NCI-H1417 (cell line): ENCODE results near the gene ZNF600.
"Not testable (repeated sequence)": the region's sequence is repeated elsewhere in the genome, so short reads cannot be mapped to it uniquely, and the experiment has no call there.

Experiments used
- DNase-seq, 3 experiments: peaks; one replicate each; lab custom pipeline; 2025; lab: John Stamatoyannopoulos, UW

ZNF600 gene

GRCh38 chr19:52786464-52787354, at the start of gene ZNF600:
TSS of gene ZNF600 (minus strand) at chr19:52786791. CDS start at chr19:52778888, 7,903 bp downstream.
- DNase-seq, result peak; percentile 77 to 82 (median 79)

- not testable (repeated sequence) for DNase-seq
Measured at GRCh38 chr19:52834289-52834688, 47.7 kb upstream of the ZNF600 start.

GRCh38 chr19:52833541-52833940, 47.0 kb upstream of the ZNF600 start:
- DNase-seq, result not testable (repeated sequence)

- DNase-seq, result not testable (repeated sequence)
Measured at GRCh38 chr19:52829866-52830265, 43.3 kb upstream of the ZNF600 start.

DNA sequence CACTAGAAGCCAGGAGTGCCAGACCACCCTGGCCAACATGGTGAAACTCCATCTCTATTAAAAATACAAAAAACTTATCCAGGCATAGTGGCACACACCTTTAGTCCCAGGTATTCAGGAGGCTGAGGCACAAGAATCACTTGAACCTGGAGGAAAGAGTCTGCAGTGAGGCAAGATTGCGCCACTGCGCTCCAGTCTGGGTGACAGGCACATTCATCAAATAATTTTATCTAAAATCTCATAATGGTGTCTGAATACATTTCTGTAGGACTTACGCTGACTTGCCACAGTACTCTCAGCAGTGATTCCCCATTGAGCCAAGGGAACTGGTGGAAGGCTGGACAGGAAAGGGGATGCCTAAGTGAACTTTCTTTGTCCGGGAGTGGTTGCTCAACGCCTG, 39.2 kb upstream of the ZNF600 start:
- DNase-seq, result no peak

GRCh38 chr19:52823676-52824075, 37.1 kb upstream of the ZNF600 start:
- no peak for DNase-seq

DNA sequence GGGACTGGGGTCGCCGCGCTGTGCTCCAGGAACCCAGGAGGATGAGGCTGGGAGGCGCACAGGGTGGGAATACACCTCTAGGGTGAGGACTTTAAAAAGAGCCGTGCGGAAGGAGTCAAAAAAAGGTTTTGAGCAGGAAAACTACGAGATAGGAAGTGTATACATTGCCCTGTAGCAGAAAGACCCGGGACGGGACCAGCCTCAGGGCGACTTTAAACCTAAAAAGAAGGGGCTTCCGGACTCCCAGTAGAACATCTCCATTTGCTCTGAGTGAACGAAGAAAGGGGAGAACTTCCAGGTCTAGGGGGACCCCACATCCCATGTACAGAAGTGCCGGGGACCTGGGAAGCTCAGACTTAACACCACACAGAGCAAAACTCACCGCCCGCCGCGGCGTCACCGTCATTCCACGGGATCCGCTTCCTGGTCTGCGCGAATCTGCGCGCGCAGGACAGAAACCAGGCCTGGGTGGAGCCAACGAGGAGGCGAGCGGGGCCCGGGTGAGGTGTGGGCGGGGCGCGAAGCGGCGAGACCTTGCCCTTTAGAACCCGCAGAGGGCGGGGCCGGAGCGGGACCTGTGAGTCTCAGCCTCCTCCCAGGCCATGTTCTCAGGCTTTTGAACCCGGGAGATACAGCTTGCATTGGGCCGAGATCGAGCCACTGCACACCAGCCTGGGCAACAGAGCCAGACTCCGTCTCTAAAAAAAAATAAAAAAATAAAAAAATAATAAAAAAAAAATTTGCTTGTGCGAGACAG, 34.8 kb upstream of the ZNF600 start, which contains the start of gene ZNF28:
Gene ZNF28, minus strand, starts transcription at position 430 of the 757 bp plus-strand sequence. CDS start 3,675 bp downstream, outside the sequence.
- DNase-seq, result peak; percentile 31 to 79 (median 66)

GRCh38 chr19:52820472-52821203, 34.0 kb upstream of the ZNF600 start:
- peak; percentile 6 to 27 (median 22) for DNase-seq

- DNase-seq, result no peak
Measured at GRCh38 chr19:52809801-52810200, 23.2 kb upstream of the ZNF600 start.

GRCh38 chr19:52799950-52800640, 13.5 kb upstream of the ZNF600 start:
- DNase-seq, result not testable (repeated sequence)

DNA sequence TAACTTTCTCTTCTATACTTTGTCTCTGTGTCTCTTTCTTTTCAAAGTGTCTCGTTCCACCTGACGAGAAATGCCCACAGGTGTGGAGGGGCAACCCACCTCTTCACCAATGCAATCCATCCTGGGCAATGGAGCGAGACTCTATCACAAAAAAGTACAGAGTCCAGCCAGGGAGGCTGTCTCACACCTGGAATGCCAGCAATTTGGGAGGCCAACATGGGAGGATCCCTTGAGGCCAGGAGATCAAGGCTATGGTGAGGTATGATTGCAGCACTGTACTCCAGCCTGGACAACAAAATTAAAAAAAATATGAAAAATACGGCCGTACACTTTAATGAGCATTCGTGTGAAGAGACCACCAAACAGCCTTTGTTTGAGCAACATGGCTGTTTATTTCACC, 2.8 kb upstream of the ZNF600 start:
- no peak for DNase-seq

GRCh38 chr19:52786078-52786463, 520 bp downstream of the ZNF600 start:
- peak in 1 of 3 experiments; percentile 49 for DNase-seq

- DNase-seq, result no peak
Measured at GRCh38 chr19:52785506-52785905, 1.1 kb downstream of the ZNF600 start.

DNA sequence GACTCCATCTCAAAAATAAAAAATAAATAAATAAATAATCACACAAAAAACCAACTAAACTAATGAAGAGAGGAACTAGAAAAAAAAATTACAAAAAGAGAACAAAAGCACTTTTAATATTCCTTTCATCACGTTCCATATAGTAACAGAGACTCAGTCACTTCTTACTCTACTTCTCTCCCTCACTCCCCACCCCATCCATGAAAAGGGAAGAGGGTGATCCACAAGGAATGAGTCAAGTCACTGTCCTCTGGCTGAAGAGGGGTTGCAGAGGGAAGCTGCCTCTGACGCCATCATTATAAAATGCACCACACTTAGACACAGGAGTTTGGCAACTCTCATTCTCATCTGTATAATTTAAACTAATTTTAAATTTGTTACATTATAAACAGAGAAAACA, 3.7 kb downstream of the ZNF600 start:
- not testable (repeated sequence) for DNase-seq

GRCh38 chr19:52778811-52779210, 7.8 kb downstream of the ZNF600 start:
- DNase-seq, result no peak

DNA sequence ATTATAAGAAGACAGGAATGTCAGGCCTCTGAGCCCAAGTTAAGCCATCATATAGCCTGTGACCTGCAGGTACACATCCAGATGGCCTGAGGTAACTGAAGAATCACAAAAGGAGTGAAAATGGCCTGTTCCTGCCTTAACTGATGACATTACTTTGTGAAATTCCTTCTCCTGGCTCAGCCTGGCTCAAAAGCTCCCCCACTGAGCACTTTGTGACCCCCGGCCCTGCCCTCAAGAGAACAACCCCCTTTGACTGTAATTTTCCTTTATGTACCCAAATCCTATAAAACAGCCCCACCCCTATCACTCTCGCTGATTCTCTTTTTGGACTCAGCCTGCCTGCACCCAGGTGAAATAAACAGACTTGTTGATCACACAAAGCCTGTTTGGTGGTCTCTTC, 30.1 kb downstream of the ZNF600 start:
- DNase-seq, result not testable (repeated sequence)

DNA sequence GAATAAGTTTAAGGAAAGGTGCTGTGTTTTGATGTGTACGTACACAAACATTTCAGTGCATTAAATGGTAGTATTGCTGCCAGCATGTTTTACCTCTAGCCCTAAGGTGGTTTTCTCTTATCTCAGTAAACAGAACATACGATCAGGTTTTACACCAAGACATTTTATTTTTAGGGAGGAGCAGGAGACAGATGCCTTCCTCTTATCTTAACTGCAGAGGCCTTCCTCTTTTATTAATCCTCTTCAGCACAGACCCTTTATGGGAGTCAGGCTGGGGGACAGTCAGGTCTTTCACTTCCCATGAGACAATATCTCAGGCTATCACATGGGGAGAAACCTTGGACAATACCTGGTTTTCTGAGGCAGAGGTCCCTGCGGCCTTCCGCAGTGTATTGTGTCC, 36.8 kb downstream of the ZNF600 start:
- DNase-seq, result no peak

GRCh38 chr19:52748336-52748950, 38.1 kb downstream of the ZNF600 start:
- DNase-seq, result peak; percentile 2 to 59 (median 50)

- DNase-seq, result peak in 2 of 3 experiments; percentile 79 to 93
Measured at GRCh38 chr19:52745919-52746318, 40.7 kb downstream of the ZNF600 start.

DNA sequence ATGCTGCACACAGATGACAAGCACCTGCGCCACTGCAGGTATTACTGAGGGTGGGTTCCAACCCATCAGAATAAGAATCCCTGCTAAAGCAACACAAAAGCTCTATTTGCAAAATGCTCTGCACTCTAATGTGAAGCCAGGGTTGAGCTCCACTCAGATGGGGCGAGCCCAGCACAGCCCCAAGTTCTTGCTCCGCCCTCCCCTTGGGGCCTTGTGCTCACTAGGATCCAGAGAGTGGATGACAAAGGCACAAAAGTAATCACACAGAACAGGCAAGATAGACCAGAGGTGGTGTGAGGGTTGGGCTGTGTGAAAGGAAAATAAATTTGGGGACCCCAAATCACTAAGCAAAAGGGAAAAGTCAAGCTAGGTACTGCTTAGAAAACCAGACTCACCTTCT, 43.5 kb downstream of the ZNF600 start:
- no peak for DNase-seq

GRCh38 chr19:52742516-52742915, 44.1 kb downstream of the ZNF600 start:
- DNase-seq, result no peak
